Neuron (in vitro differentiated cells): ENCODE data around the gene PISD.
"Not testable (repeated sequence)": the region's sequence is repeated elsewhere in the genome, so short reads cannot be mapped to it uniquely, and the experiment has no call there.

Experiments used
- H2AFZ ChIP-seq: one replicate; pipeline ENCODE4 v1.6.1; 2013; ENCODE audit warnings: low read depth, mild to moderate bottlenecking, inconsistent platforms, low read length, moderate library complexity
- H3K27me3 ChIP-seq: one replicate; pipeline ENCODE4 v1.6.1; 2013; ENCODE audit warnings: low read length; ENCODE audit not compliant: insufficient read depth
- H3K36me3 ChIP-seq: one replicate; pipeline ENCODE4 v1.6.1; 2013; ENCODE audit warnings: low read length; ENCODE audit not compliant: insufficient read depth
- H3K4me1 ChIP-seq: one replicate; pipeline ENCODE4 v1.6.1; 2013; ENCODE audit warnings: low read length; ENCODE audit not compliant: insufficient read depth
- H3K4me3 ChIP-seq: 2 replicates; pipeline ENCODE4 v1.5.1; 2013; ENCODE audit warnings: mild to moderate bottlenecking, low read length, moderate library complexity
- H3K9me3 ChIP-seq: one replicate; pipeline ENCODE4 v1.6.1; 2013; ENCODE audit warnings: low read length

PISD gene

DNA sequence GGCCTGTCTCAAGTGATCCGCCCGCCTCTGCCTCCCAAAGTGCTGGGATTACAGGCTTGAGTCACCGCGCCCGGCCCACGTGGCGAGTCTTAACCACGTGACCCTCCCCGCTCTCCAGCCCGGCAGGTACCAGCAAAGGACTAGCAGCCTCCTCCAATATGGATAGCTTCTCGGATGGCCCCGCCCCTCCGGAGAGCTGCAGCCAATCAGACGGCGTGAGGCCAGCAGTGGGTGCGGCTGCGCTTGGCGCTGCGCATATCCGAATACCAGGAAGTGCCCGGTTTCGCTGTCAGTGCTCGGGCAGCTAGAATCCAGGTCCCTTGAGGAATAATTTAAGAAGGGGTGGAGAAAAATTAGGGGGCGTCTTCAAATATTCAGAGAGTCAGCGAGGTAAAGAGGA, 14.7 kb upstream of the PISD start:
- no peaks in the 10 kb centered on the region for H3K9me3 ChIP-seq
- H3K36me3 ChIP-seq, result peaks cover 3% of the 10 kb centered on the region
- no peaks in the 10 kb centered on the region for H3K27me3 ChIP-seq
- no peak overlapping the region for H3K4me3 ChIP-seq
- H2AFZ ChIP-seq, result no peak overlapping the region
- H3K4me1 ChIP-seq, result no peaks in the 10 kb centered on the region

- not testable (repeated sequence) for H3K4me3 ChIP-seq, H3K9me3 ChIP-seq, H2AFZ ChIP-seq, H3K27me3 ChIP-seq, H3K4me1 ChIP-seq, H3K36me3 ChIP-seq
Observed at GRCh38 chr22:31674219-31674618, 12.2 kb upstream of the PISD start.

DNA sequence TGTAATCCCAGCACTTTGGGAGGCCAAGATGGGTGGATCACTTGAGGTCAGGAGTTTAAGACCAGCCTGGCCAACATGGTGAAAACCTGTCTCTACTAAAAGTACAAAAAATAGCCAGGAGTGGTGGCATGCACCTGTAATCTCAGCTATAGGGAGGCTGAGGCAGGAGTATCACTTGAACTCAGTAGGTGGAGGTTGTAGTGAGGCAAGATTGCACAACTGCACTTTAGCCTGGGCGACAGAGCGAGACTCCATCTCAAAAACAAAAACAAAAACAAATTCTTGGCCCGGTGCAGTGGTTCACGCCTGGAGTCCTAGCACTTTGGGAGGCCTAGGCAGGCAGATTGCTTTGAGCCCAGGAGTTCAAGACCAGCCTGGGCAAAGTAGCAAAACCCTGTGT, 6.8 kb upstream of the PISD start:
- H3K27me3 ChIP-seq, result not testable (repeated sequence)

GRCh38 chr22:31662668-31663037, 638 bp upstream of the PISD start:
- Histone ChIP-seq H2AFZ (peak overlapping the region; percentile 91), H3K36me3 (no peaks in the 10 kb centered on the region), H3K9me3 (no peaks in the 10 kb centered on the region), H3K4me1 (peaks cover 11% of the 10 kb centered on the region), H3K27me3 (no peaks in the 10 kb centered on the region), H3K4me3 (peak overlapping the region; percentile 61)

More for the DNA sequence above, 6.8 kb upstream of the PISD start:
- not testable (repeated sequence) for H3K4me3 ChIP-seq, H3K4me1 ChIP-seq, H3K9me3 ChIP-seq, H2AFZ ChIP-seq, H3K36me3 ChIP-seq

DNA sequence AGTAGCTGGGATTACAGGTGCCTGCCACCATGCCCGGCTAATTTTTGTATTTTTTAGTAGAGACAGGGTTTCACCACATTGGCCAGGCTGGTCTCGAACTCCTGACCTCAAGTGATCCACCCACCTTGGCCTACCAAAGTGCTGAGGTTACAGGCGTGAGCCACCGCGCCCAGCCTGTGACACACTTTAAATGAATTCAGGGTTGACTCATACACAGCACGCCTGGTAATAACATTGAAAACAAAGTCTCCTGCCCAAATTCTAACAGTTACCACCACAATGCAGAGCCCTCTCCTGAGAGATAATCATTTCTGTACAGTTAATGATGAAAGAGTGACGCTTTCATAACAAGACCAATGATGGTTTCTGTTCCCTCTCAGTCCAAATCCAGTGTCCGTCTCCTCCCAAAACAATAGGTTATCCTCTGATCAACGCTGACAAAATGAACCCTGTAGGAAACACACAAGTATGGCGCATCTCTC, 1.1 kb downstream of the PISD start:
- H2AFZ ChIP-seq, H3K9me3 ChIP-seq, H3K27me3 ChIP-seq, H3K36me3 ChIP-seq: not testable (repeated sequence)
- Histone ChIP-seq H3K4me3 (peak overlapping the region; percentile 61), H3K4me1 (peaks cover 11% of the 10 kb centered on the region)

DNA sequence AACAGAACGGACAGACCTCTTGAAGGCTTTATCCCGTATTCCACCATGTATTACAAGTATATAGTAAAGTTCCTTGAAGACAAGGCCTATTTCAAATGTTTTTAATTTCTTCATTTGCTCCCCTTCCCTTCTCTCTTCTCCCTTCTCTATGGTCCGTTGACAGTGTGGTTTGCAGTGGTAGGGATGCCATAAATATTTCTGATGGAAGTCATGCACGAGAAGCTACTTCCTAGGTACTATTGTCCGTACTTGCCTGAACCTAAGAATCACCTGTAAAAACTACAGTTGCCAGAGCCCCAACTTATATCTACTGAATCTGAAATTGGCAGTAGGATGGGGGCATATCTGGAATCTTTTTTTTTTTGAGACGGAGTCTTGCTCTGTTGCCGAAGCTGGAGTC, 2.8 kb downstream of the PISD start:
- Histone ChIP-seq H3K27me3 (no peaks in the 10 kb centered on the region), H2AFZ (no peak overlapping the region), H3K4me1 (peaks cover 11% of the 10 kb centered on the region), H3K9me3 (no peaks in the 10 kb centered on the region), H3K4me3 (no peak overlapping the region), H3K36me3 (no peaks in the 10 kb centered on the region)

GRCh38 chr22:31654408-31654807, 7.6 kb downstream of the PISD start:
- Histone ChIP-seq H3K9me3 (no peaks in the 10 kb centered on the region), H2AFZ (no peak overlapping the region), H3K27me3 (no peaks in the 10 kb centered on the region), H3K4me3 (no peak overlapping the region), H3K36me3 (peaks cover 6% of the 10 kb centered on the region), H3K4me1 (no peaks in the 10 kb centered on the region)

GRCh38 chr22:31653944-31654343, 8.1 kb downstream of the PISD start:
- no peaks in the 10 kb centered on the region for H3K4me1 ChIP-seq
- no peak overlapping the region for H2AFZ ChIP-seq
- H3K9me3 ChIP-seq, result no peaks in the 10 kb centered on the region

GRCh38 chr22:31652911-31653684, 8.9 kb downstream of the PISD start:
- peaks cover 12% of the 10 kb centered on the region for H3K36me3 ChIP-seq
- H3K4me1 ChIP-seq, result no peaks in the 10 kb centered on the region
- H3K9me3 ChIP-seq, result no peaks in the 10 kb centered on the region
- no peak overlapping the region for H3K4me3 ChIP-seq
- no peak overlapping the region for H2AFZ ChIP-seq
- H3K27me3 ChIP-seq, result no peaks in the 10 kb centered on the region

More at GRCh38 chr22:31653944-31654343, 8.1 kb downstream of the PISD start:
- no peaks in the 10 kb centered on the region for H3K27me3 ChIP-seq
- no peak overlapping the region for H3K4me3 ChIP-seq
- peaks cover 9% of the 10 kb centered on the region for H3K36me3 ChIP-seq

DNA sequence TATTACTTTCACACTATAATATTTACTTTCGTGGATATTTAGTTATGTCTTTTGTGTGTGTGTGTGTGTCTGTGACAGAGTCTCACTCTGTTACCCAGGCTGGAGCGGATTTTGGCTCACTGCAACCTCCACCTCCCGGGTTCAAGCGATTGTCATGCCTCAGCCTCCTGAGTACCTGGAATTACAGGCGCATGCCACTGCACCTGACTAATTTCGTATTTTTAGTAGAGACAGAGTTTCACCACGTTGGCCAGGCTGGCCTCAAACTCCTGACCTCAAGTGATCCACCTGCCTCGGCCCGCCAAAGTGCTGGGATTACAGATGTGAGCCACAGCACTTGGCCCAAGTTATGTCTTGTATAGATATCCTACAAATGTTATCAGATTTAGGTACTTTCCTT, 9.9 kb downstream of the PISD start:
- no peaks in the 10 kb centered on the region for H3K4me1 ChIP-seq
- no peaks in the 10 kb centered on the region for H3K9me3 ChIP-seq
- H3K4me3 ChIP-seq, result no peak overlapping the region
- no peak overlapping the region for H2AFZ ChIP-seq
- peaks cover 20% of the 10 kb centered on the region for H3K36me3 ChIP-seq
- H3K27me3 ChIP-seq, result no peaks in the 10 kb centered on the region

GRCh38 chr22:31651664-31652063, 10.4 kb downstream of the PISD start:
- H3K4me1 ChIP-seq, result no peaks in the 10 kb centered on the region
- H3K9me3 ChIP-seq, result no peaks in the 10 kb centered on the region
- peaks cover 25% of the 10 kb centered on the region for H3K36me3 ChIP-seq
- no peaks in the 10 kb centered on the region for H3K27me3 ChIP-seq
- no peak overlapping the region for H2AFZ ChIP-seq
- H3K4me3 ChIP-seq, result no peak overlapping the region

DNA sequence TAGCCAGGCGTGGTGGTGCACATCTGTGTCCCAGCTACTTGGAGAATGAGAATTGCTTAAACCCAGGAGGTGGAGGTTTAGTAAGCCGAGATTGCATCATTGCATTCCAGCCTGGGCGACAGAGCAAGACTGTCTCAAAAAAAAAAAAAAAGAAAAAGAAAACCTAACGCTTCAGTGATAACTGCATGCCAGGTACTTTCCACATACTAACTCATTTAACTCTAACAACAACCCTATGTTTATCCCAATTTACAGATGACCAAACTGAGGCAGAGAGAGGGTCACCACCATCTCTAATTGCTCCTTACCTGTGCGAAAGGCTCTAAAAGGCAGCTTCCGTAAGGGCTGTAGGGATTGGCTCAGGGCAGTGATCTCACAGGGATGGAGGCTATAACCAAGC, 11.6 kb downstream of the PISD start:
- Histone ChIP-seq H3K36me3 (peaks cover 30% of the 10 kb centered on the region), H3K4me3 (no peak overlapping the region), H3K4me1 (no peaks in the 10 kb centered on the region), H2AFZ (no peak overlapping the region), H3K27me3 (no peaks in the 10 kb centered on the region), H3K9me3 (no peaks in the 10 kb centered on the region)

DNA sequence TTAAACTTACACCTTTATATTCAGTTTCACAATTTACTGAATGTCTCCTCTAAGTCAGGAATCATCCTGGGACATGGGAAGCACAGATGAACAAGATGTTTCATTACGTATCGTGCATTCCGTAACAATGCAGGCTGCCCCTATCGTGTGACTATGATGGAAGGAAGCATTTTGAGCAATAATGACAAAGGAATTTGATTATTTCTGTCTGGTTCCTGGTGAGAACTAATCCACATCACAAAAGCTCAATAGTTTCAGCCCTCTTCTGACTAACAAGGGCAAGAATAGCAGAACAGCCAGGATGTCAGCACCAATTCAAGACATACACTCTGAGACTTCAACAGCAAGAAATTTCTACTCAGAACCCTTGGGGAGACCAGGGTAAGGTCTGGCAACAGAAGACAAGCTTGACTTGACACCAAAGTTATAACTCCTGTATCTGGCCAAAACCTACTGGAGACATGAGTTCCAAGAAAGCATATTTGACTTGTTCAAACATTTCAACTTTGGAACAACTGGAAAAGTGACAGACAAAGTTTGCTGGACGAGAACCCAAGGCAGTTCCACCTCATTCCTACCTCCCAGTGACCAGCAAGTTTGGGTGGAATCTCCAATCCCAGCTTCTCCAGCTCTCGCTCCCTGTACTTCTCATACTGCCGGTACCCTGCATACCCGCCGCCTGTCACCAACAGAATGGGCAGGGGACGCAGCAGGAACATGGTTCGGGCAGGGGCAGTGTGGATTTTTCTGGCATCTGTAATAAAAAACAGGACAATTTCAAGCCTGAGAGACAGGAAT, 14.3 kb downstream of the PISD start:
- no peak overlapping the region for H3K4me3 ChIP-seq
- no peaks in the 10 kb centered on the region for H3K27me3 ChIP-seq
- H3K36me3 ChIP-seq, result peaks cover 38% of the 10 kb centered on the region
- H2AFZ ChIP-seq, result no peak overlapping the region
- no peaks in the 10 kb centered on the region for H3K9me3 ChIP-seq
- H3K4me1 ChIP-seq, result no peaks in the 10 kb centered on the region
